LNCaP clone FGC (cell line): Measurements from ENCODE around the gene WWC2.

Experiments
- DNase-seq: peaks from one replicate; pipeline ENCODE4 v3.0.0-alpha.2; 2011; ENCODE audit warnings: low read depth
- H3K4me3 ChIP-seq: 2 replicates; pipeline ENCODE4 v1.5.1; 2011; ENCODE audit warnings: mild to moderate bottlenecking, low read depth, low read length, control low read depth
- TF ChIP-seq, protein P1 (sequence below): IDR thresholded peaks from 2 replicates; pipeline ENCODE4 v1.5.1; 2012; ENCODE audit warnings: mild to moderate bottlenecking; ENCODE audit not compliant: control insufficient read depth, insufficient read depth; ENCODE audit errors: extremely low read depth

The WWC2 gene

DNA sequence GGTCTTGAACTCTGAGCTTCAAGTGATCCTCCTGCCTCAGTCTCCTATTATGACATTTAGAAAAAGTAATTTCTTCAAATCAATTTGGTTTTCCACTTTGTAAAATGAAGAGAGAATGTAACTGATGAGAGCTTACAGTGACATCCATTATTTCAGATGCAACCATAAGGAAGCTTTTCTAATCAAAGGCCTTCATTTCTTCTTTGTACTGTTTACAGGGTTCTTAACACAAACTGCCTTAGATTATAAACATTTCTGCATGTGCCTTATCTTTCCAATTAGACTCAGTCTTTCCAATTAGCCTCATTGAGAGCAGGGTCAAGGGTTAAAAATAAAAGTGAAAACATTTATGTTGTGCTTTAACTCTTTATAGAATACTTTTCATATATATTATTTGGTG lies 71.8 kb downstream of the WWC2 start:
- TF ChIP-seq, protein P1, sequence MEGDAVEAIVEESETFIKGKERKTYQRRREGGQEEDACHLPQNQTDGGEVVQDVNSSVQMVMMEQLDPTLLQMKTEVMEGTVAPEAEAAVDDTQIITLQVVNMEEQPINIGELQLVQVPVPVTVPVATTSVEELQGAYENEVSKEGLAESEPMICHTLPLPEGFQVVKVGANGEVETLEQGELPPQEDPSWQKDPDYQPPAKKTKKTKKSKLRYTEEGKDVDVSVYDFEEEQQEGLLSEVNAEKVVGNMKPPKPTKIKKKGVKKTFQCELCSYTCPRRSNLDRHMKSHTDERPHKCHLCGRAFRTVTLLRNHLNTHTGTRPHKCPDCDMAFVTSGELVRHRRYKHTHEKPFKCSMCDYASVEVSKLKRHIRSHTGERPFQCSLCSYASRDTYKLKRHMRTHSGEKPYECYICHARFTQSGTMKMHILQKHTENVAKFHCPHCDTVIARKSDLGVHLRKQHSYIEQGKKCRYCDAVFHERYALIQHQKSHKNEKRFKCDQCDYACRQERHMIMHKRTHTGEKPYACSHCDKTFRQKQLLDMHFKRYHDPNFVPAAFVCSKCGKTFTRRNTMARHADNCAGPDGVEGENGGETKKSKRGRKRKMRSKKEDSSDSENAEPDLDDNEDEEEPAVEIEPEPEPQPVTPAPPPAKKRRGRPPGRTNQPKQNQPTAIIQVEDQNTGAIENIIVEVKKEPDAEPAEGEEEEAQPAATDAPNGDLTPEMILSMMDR: no peak
- no peak overlapping the region for H3K4me3 ChIP-seq
- DNase-seq: no peak

- DNase-seq: peak; percentile 15
- TF ChIP-seq, protein P1: no peak
- H3K4me3 ChIP-seq: no peak overlapping the region
These were observed 72.6 kb downstream of the WWC2 start for GRCh38 chr4:183171484-183172267.

GRCh38 chr4:183172881-183173280 lies 73.8 kb downstream of the WWC2 start:
- TF ChIP-seq, protein P1: no peak
- no peak overlapping the region for H3K4me3 ChIP-seq
- DNase-seq: no peak

GRCh38 chr4:183173580-183174526 lies 74.8 kb downstream of the WWC2 start:
- no peak for DNase-seq
- no peak overlapping the region for H3K4me3 ChIP-seq

DNA sequence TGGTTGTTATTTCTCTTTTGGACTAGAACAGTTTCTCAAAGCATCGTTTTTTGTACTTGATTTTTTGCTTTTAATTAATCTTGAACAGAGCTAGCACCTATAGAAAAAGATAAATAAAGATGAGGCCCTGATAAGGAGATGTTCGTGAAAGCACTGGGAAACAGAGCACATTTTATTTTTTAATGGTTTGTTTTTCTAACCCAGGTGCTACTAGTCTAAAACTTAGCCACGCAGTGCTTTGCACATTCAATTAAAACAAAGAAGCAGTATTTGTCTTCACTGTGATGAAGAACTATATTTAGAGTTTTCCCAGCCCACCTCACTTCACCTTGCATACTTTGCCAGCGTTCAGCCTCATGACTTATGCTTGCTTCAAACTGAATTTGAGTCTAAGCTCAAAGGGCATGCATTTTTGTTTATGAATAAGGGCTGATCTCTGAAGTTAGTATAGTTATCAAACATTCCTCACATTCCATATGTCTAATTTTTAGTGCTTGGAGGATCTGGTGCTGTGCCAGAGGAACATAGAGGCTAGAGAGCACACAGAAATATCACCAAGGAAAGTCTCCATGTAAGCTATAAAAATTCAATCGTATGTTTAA lies 76.7 kb downstream of the WWC2 start:
- DNase-seq: no peak
- no peak overlapping the region for H3K4me3 ChIP-seq
- TF ChIP-seq, protein P1: no peak

More at GRCh38 chr4:183173580-183174526, 74.8 kb downstream of the WWC2 start:
- TF ChIP-seq, protein P1: no peak

GRCh38 chr4:183177001-183177400 lies 77.9 kb downstream of the WWC2 start:
- no peak overlapping the region for H3K4me3 ChIP-seq
- TF ChIP-seq, protein P1: no peak
- no peak for DNase-seq
